ENCODE measurements around the gene MMP20. TPM values are rescaled to one million over a fixed set of nuclear protein-coding genes. Genes with fewer than 3 reads are reported as not detected.

MMP20 gene
- polyA plus RNA-seq, 1 experiment, result not detected

DNA sequence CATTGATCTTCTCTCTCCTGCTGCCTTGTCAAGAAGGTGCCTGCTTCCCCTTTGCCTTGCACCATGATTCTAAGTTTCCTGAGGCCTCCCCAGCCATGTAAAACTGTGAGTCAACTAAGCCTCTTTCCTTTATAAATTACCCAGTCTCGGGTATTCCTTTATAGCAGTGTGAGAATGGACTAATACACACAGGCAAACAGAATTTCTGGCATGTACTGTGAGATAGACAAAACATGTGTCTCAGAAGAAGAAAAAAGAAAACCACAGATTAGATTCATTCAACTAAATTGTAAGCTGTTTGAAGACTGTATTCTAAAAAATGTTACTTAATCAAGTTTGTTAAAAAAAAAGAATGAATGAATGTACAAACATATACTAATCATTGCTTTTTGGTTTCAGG is 1.5 kb upstream of the MMP20 start:
- Histone ChIP-seq H3K4me3 (ENCODE audit: low read depth, low read length) (no peak overlapping the region), H3K27ac (ENCODE audit: low read depth, low read length) (no peak overlapping the region), H3K27me3 (ENCODE audit: control insufficient read depth, insufficient read depth, low read length) (no peaks in the 10 kb centered on the region), H3K9me3 (ENCODE audit: control insufficient read depth, insufficient read depth, low read length) (no peaks in the 10 kb centered on the region)
- no peak for DNase-seq (ENCODE audit: low read depth, low spot score)
- CTCF ChIA-PET, result no interaction called here
- TF ChIP-seq, protein P1, sequence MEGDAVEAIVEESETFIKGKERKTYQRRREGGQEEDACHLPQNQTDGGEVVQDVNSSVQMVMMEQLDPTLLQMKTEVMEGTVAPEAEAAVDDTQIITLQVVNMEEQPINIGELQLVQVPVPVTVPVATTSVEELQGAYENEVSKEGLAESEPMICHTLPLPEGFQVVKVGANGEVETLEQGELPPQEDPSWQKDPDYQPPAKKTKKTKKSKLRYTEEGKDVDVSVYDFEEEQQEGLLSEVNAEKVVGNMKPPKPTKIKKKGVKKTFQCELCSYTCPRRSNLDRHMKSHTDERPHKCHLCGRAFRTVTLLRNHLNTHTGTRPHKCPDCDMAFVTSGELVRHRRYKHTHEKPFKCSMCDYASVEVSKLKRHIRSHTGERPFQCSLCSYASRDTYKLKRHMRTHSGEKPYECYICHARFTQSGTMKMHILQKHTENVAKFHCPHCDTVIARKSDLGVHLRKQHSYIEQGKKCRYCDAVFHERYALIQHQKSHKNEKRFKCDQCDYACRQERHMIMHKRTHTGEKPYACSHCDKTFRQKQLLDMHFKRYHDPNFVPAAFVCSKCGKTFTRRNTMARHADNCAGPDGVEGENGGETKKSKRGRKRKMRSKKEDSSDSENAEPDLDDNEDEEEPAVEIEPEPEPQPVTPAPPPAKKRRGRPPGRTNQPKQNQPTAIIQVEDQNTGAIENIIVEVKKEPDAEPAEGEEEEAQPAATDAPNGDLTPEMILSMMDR (IDR thresholded peaks at IDR 0.05; ENCODE audit: low read depth, low read length), result no peak
- POLR2A ChIA-PET, result no interaction called here

DNA sequence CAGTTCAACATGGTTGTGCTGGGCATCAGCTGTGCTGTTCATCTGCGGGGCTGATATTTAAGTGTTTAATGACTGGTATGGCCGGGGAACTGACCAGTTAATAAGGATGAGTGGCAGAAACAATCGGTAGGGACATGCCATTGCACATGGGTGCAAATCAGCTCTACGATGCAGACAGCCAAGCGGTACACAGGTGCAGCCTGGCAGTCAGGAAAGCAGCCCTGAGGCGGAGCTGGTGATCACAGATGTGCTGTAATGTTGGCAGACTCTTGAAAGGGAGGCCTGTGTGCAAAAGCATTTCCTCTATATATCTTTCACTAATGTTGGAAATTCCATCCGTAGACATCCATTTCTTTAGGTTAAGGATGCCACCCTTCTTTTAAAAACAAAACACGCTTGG is 1.1 kb downstream of the MMP20 start:
- no peak overlapping the region for H3K27ac ChIP-seq (ENCODE audit: low read depth, low read length)
- no peaks in the 10 kb centered on the region for H3K9me3 ChIP-seq (ENCODE audit: control insufficient read depth, insufficient read depth, low read length)
- ChIA-PET CTCF (no interaction called here), POLR2A (no interaction called here)
- H3K27me3 ChIP-seq (ENCODE audit: control insufficient read depth, insufficient read depth, low read length), result no peaks in the 10 kb centered on the region
- no peak for DNase-seq (ENCODE audit: low read depth, low spot score)
- TF ChIP-seq, protein P1 (IDR thresholded peaks at IDR 0.05; ENCODE audit: low read depth, low read length), result no peak
- H3K4me3 ChIP-seq (ENCODE audit: low read depth, low read length), result no peak overlapping the region

DNA sequence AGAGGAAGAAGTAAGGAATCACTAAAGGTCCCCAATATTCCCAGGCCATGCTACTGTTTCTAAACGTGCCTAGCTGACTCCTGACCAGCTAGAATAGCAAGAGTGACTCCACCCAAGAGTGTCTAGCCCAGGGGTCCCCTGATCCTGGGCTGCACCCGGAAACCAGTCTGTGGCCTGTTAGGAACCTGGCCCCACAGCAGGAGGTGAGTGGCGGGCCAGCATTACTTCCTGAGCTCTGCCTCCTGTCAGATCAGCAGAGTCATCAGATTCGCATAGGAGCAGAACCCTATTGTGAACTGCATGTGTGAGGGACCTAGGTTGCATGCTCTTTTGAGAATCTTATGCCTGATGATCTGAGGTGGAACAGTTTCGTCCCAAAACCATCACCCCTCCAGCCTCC is 2.0 kb downstream of the MMP20 start:
- TF ChIP-seq, protein P1 (IDR thresholded peaks at IDR 0.05; ENCODE audit: low read depth, low read length), result no peak
- no peaks in the 10 kb centered on the region for H3K9me3 ChIP-seq (ENCODE audit: control insufficient read depth, insufficient read depth, low read length)
- CTCF ChIA-PET, result interaction anchor here (0.8 to 2.5 kb wide), 2 partner anchors 10 to 43 kb away, joined by 3 to 10 read pairs; no protein-coding TSS in a partner anchor
- H3K4me3 ChIP-seq (ENCODE audit: low read depth, low read length), result no peak overlapping the region
- no peak for DNase-seq (ENCODE audit: low read depth, low spot score)
- H3K27me3 ChIP-seq (ENCODE audit: control insufficient read depth, insufficient read depth, low read length), result no peaks in the 10 kb centered on the region
- POLR2A ChIA-PET, result no interaction called here
- H3K27ac ChIP-seq (ENCODE audit: low read depth, low read length), result no peak overlapping the region

DNA sequence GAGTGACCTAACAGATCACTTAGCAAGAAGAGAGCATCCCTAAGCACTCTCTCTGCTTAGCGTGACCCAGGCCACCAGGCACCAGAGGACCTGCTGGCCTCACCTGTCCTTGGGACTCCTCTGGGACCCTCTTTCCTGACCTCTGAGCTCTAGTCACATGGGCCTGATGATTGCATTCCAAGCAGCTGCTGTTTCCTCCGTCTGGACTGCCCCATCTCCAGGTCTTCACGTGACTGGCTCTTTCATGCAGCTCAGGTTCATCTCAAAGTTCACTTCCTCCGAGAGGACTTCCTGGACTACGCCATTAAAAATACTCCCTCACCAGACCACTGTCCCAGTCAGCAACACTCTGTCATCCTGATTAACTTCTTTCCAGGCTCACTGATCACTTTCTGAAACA is 2.9 kb downstream of the MMP20 start:
- POLR2A ChIA-PET, result no interaction called here
- TF ChIP-seq, protein P1 (IDR thresholded peaks at IDR 0.05; ENCODE audit: low read depth, low read length), result no peak
- Histone ChIP-seq H3K27ac (ENCODE audit: low read depth, low read length) (no peak overlapping the region), H3K27me3 (ENCODE audit: control insufficient read depth, insufficient read depth, low read length) (no peaks in the 10 kb centered on the region), H3K9me3 (ENCODE audit: control insufficient read depth, insufficient read depth, low read length) (no peaks in the 10 kb centered on the region), H3K4me3 (ENCODE audit: low read depth, low read length) (no peak overlapping the region)
- CTCF ChIA-PET, result interaction anchor here (0.8 to 2.5 kb wide), 2 partner anchors 9 to 44 kb away, joined by 3 to 10 read pairs; no protein-coding TSS in a partner anchor
- DNase-seq (ENCODE audit: low read depth, low spot score), result no peak

DNA sequence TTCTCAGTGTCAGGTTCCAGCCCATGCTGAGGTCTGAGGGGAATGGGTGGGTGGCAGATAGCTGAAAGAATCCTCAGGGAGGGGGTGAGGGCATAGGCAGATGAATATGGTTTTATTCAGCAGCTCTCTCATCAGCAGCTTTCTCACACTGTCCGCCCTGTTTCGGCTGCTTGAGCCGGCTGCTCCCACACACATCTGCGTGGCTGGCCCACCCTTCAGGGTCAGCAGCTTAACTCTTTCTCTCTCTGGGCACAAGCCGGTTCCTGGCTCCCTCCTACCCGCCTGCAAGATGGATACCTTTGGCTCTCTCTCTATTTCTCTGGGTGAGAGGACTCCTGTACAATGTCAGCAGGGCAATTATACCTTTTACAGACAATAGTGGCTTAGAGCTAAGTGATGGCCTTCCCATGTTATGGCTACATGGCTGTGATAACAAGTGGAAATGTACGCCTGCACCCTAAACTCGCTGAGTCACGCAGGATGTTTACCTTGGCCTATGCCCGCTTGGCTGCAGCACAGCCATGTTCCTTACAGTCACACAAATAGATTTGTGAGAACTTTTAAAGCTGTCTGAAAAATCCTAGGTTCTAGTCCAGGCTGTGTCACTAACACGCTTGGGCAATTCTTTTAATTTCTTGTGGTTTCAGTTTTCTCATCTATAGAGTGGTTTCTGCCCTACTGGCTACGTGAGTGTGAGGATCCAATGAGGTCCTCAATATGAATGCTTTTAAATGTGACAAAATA is 4.1 kb downstream of the MMP20 start:
- DNase-seq (ENCODE audit: low read depth, low spot score), result peak; percentile 33
- no peaks in the 10 kb centered on the region for H3K27me3 ChIP-seq (ENCODE audit: control insufficient read depth, insufficient read depth, low read length)
- H3K4me3 ChIP-seq (ENCODE audit: low read depth, low read length), result no peak overlapping the region
- CTCF ChIA-PET, result interaction anchor here (0.7 to 2.5 kb wide), 2 partner anchors 8 to 45 kb away, joined by 3 to 10 read pairs; no protein-coding TSS in a partner anchor
- no peaks in the 10 kb centered on the region for H3K9me3 ChIP-seq (ENCODE audit: control insufficient read depth, insufficient read depth, low read length)
- POLR2A ChIA-PET, result no interaction called here
- TF ChIP-seq, protein P1 (IDR thresholded peaks at IDR 0.05; ENCODE audit: low read depth, low read length), result no peak
- no peak overlapping the region for H3K27ac ChIP-seq (ENCODE audit: low read depth, low read length)
